ENCODE measurements around the gene EFCAB6.

DNA sequence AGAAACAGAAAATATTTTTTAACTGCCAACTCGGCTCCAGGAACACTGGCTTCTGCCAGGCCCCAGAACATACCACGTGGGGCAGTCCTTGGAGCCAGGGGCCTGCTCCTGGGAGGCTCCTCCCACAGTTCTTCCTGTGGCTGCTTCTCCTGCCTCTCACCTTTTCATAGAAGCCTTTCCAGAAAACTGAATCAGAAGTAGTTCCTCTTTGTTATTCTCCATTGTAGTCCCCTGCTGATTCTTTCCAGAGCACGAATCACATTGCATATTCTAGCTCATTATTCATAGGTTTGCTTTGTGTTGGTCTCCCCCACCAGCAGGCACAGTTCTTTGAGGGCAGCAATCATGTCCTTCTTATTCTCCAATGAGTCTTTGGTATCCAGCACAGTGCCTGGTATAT is 106.0 kb downstream of the EFCAB6 start:
- TF ChIP-seq TAF1 (IDR thresholded peaks at IDR 0.05; ENCODE audit: borderline replicate concordance, low read depth, low read length) = no peak
- TF ChIP-seq POLR2AphosphoS5 (IDR thresholded peaks at IDR 0.05; ENCODE audit: low read length) = no peak
- no peak for TF ChIP-seq ZBTB11 (CRISPR knock-in tag; IDR thresholded peaks at IDR 0.05)
- no peak for TF ChIP-seq ZBED1 (IDR thresholded peaks at IDR 0.05; ENCODE audit: borderline replicate concordance)
- no peak for TF ChIP-seq SREBF2 (IDR thresholded peaks at IDR 0.05; ENCODE audit: low read length)
- TF ChIP-seq POLR2A (IDR thresholded peaks at IDR 0.05; ENCODE audit: low read depth, low read length) = no peak

Measured in GM12878 (cell line).